ENCODE data around the gene FOXO3.

Gene FOXO3

GRCh38 chr6:108597572-108598304, 37.0 kb downstream of the FOXO3 start:
- no peak for DNase-seq (ENCODE audit: low read depth)

- DNase-seq (ENCODE audit: low read depth) = no peak
Measured at GRCh38 chr6:108598305-108598863, 37.7 kb downstream of the FOXO3 start.

- DNase-seq (ENCODE audit: low read depth) = no peak
Measured at GRCh38 chr6:108604156-108604555, 43.4 kb downstream of the FOXO3 start.

- no peak for DNase-seq (ENCODE audit: low read depth)
Measured at GRCh38 chr6:108606250-108606690, 45.6 kb downstream of the FOXO3 start.

- no peak for DNase-seq (ENCODE audit: low read depth)
Measured at GRCh38 chr6:108608453-108609275, 47.9 kb downstream of the FOXO3 start.

GRCh38 chr6:108609276-108609769, 48.6 kb downstream of the FOXO3 start:
- no peak for DNase-seq (ENCODE audit: low read depth)

DNA sequence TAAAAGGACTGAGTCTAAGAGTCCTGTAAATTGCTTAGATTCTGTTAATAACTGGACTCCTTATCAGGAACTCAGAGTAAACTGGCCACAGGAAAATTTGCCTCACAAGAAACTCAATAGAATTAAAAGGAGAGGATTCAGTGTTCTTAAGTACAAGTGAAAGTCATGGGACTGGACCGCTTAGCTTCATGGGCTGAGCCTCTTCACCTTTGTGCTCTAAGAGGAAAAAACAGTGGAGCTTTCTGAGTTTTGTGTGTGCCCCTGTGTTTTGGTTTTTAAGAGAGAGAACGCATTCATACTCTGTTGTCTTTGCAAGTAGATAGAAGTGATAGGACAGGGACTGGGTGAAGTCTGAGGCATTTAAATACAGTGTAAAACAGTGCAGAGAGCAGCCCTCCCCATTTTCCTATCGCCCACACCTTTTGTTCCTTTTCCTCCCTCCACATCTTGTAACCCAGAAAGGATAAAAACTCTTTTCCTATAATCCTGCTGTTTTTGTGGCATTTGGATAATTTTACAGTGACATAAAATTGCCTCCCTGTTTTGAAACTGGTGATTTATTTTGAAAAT, 49.6 kb downstream of the FOXO3 start:
- DNase-seq (ENCODE audit: low read depth) = no peak

GRCh38 chr6:108610957-108611586, 50.4 kb downstream of the FOXO3 start:
- DNase-seq (ENCODE audit: low read depth) = no peak

DNA sequence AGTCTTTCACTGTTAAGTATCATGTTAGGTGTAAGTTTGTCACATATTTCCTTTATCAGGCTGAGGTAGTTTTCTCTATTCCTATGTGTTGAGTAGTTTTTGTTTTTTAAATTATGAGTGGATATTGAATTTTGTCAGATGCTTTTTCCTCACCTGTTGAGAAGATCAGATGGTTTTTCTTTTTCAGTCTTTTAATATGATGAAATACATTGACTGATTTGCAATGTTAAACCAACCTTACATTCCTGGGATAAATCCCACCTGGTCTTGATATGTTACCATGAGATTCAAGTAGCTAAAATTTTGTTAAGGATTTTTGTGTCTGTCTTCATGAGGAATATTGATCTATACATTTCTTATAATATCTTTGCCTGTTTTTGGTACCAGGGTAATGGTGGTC, 52.1 kb downstream of the FOXO3 start:
- no peak for DNase-seq (ENCODE audit: low read depth)

GRCh38 chr6:108616544-108616943, 55.8 kb downstream of the FOXO3 start:
- no peak for DNase-seq (ENCODE audit: low read depth)

- DNase-seq (ENCODE audit: low read depth) = no peak
Measured at GRCh38 chr6:108616973-108617372, 56.3 kb downstream of the FOXO3 start.

- no peak for DNase-seq (ENCODE audit: low read depth)
Measured at GRCh38 chr6:108618623-108619152, 58.0 kb downstream of the FOXO3 start.

DNA sequence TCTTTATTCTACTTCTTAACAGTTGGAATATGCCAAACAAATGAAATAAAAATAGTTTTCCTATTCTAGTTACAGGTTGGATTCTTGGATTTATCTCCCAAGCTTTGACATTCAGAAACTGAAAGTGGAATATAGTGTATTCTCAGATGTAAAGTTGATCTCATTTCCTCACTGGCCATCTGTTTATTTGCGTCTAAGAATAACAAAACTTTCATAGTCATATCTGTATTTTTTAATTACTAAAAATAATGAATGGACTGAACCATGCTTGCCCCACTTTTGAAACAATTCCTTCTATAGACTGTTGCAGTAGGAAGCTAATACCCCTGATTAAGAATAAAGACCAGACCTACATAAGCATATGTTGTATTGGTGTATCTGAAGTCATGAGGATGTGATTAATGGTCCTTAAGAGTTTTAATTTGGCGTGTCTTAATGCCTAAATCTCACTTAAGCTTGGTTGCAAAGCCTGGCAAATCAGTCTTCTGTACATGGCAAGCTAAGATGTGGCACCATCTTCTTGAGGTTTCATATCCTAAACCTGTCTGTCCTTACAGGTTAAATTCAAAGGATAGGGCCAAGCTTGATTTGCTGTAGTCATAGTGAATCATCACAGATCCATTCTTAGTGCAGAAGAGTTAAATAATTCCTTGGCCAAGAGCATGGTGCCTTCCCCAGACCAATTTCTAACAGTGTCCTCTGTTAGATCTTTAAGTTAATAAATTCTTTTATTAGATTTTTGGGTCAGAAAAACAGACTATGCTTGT, 58.9 kb downstream of the FOXO3 start:
- no peak for DNase-seq (ENCODE audit: low read depth)

DNA sequence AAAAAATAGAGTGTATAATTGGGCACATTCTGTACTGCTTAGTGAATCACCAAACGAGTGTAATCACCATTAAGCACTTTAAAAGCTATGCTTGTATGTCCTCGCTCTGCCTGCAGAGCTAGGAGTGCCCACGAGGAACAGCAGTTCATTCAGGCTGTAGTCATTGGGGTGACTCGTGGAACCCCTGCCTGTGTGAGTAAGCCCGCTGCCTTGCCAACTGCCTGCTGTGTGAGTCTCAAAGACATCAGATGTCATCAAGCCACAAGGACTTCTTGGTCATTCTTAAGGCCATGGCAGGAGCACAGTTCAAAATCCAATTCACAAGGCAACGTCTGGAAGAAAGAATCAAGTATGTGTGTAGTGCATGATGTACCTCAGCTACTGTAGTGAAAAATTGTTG, 60.4 kb downstream of the FOXO3 start:
- no peak for DNase-seq (ENCODE audit: low read depth)

DNA sequence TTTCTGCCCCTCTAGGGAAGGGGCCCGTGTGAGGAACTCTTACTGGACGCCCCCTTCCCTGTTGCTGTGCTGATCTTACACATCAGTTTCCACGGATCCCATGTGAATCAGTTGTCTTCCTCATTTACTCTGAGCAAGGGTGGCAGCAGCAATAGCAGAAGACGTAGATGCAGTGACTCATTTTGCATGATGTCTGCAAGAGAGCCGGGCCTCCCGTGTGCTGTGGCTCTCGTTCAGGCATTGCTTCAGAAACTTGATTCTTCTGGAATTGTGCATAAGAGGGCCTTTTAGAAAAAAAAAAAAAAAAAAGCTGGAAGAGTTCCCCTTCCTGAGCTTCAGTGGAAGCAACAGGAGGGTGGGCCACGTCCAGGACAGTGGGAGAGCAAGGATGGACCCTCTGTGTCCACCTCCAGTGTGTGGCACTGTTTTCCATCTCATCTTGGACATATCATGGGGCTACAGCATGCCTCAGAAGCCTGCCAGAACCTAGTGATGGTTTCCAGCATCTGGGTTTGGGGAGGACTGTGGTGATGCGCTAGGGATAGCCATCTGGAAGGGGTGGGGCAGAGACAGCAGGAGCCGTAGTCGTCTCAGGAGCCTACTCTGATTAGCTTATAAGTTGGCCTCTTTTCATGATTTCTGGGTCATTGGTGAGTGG, 62.1 kb downstream of the FOXO3 start:
- DNase-seq (ENCODE audit: low read depth) = no peak

GRCh38 chr6:108623995-108624394, 63.3 kb downstream of the FOXO3 start:
- DNase-seq (ENCODE audit: low read depth) = no peak

GRCh38 chr6:108625581-108625980, 64.9 kb downstream of the FOXO3 start:
- DNase-seq (ENCODE audit: low read depth) = no peak

GRCh38 chr6:108626777-108627176, 66.1 kb downstream of the FOXO3 start:
- no peak for DNase-seq (ENCODE audit: low read depth)

DNA sequence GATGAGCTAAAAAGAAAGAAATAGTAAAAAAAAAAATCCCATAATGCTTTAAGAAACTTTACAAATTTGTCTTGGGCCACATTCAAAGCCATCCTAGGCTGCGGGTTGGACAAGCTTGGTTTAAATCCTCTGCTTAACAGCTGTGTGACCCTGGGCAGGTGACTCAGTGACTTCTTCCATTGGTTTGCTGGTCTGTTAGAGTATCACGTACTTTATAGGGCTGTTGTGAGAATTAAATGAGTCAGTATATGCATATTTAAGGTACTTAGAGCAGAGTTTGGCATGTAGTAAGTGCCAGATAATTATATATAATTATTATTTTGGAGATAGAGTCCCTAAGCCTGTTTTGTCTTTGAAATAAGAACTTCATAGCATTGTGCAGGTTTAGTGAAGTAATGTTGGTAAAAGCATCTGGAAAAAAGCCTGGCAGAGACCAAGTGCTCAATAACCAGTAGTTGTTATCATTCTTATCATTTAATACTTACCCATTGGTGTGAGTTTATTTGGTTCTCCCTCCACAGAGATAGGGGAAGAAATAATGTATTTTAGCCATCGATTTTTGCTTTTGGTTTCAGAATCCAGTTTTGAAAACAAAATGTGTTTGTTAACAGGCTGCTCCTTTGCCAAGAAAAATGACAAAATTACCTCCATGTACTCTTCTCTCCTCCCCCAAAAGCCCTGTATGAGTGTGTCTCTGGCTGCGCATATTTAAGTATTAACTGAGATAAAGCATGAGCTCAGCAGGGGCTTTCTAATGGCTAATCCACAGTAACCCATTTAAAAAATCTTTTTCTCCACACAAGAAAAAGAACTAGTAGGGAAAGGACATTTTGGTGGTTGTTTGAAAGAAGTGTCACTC, 67.2 kb downstream of the FOXO3 start:
- no peak for DNase-seq (ENCODE audit: low read depth)

Measured in stimulated activated CD8-positive, alpha-beta memory T cell treated with anti-CD3 and anti-CD28 coated beads, Interleukin-12 subunit alpha, Interleukin-12 subunit beta, amount 100 ng/mL, for 1 hour (primary cell).